G401 (cell line): ENCODE results near the gene RNF141. TPM values are rescaled to one million over a fixed set of nuclear protein-coding genes. Genes with fewer than 3 reads are reported as not detected.

Experiments used
- DNase-seq: peaks from one replicate; pipeline ENCODE4 v3.0.0-alpha.2; 2015; ENCODE audit warnings: low spot score
- in situ Hi-C: cut with HindIII; loops from 2 replicates; pipeline ENCODE4 v1.10.0; 2016; ENCODE audit warnings: low sequenced_read_pairs, mixed read lengths
- total RNA-seq: library from RNA; depleted of rRNA; stranded (reverse); fragments of >200 nt; shearing (Covaris generic); gene quantifications from 2 replicates; pipeline ENCODE4 v1.2.3, GENCODE V29; 2014

The RNF141 gene
- total RNA-seq, 1 experiment from 2014 or later: 27.7 TPM

- in situ Hi-C loops: no loop called here
- DNase-seq: no peak
These were observed 38.8 kb downstream of the RNF141 start for GRCh38 chr11:10502065-10502680.

DNA sequence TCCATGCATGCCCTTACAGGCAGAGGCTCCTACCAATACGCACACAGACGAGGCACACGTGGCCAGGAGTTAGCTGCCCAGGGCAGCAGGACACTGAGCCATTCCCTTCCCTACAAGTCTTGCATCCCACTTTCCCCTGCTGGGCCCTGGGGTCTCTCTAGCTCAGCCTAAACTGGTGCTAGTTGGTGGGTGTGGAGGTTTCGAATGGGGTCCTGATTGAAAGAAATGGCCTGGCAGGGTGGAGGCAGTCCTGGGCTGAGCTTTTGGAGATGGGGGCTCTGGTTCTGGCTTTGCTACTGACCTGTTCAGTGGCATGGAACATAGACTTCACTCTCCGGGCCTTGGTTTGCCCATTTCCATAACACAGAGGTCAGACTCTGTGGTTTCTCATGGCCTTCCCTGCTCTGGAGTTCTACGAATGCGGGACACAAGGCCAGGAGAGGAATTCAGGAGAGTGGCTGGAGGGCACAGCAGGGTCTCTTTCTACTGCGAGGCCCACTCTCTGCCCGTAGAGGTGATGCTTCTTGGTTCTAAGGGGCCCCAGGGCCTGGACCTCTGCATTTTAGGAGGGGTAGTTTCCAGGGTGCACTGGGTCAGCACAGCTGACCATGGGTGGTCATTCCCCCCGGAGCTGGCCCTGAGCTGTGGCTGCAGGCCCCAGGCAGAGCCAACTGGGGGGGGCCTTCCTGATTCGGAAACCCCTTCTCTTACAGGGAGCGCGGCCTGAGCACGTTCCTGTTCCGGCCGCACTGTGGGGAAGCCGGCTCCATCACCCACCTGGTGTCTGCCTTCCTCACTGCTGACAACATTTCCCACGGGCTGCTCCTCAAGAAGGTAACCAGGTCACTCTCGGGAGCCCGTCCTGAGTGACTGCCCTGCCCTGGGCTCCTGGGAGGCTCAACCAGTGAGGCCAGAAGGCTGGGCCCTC is 40.0 kb downstream of the RNF141 start:
- in situ Hi-C loops: no loop called here
- DNase-seq: no peak

- DNase-seq: no peak
- in situ Hi-C loops: no loop called here
These were observed 40.9 kb downstream of the RNF141 start for GRCh38 chr11:10499874-10500601.

- no peak for DNase-seq
- in situ Hi-C loops: no loop called here
These were observed 41.5 kb downstream of the RNF141 start for GRCh38 chr11:10499452-10499851.

- in situ Hi-C loops: no loop called here
- DNase-seq: no peak
These were observed 42.3 kb downstream of the RNF141 start for GRCh38 chr11:10498426-10499250.

GRCh38 chr11:10498022-10498400 is 43.0 kb downstream of the RNF141 start:
- in situ Hi-C loops: no loop called here
- DNase-seq: no peak

DNA sequence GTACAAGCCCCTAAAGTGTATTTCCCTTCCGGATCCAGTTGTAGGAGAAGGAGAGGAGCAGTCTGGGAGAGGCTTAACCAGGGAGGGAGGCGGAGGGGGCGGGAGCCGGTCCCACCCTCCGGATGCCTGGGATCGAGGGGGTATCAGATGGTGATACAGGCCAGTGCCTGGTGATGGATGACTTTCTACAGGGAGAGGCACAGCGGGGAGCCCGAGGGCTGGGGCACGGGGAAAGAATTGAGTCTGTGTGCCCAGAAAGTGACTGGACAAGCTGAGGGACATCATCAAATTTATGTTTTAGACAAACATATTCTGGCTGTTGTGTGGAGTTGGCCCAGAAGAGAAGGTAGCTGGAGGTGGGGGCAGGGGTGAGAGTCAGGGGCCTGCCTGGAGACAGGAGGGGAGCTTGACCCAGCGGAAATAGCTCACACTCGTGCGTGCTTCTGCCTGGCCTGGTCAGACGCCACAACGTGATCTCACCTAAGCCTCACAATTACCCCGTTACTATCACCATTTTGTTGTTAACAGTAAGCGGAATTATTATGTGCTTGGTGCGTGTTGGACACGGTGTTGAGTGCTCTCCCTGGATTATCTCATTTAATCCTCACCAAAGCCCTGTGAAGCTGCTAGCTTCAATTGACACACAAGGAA is 43.5 kb downstream of the RNF141 start:
- DNase-seq: no peak
- in situ Hi-C loops: no loop called here

DNA sequence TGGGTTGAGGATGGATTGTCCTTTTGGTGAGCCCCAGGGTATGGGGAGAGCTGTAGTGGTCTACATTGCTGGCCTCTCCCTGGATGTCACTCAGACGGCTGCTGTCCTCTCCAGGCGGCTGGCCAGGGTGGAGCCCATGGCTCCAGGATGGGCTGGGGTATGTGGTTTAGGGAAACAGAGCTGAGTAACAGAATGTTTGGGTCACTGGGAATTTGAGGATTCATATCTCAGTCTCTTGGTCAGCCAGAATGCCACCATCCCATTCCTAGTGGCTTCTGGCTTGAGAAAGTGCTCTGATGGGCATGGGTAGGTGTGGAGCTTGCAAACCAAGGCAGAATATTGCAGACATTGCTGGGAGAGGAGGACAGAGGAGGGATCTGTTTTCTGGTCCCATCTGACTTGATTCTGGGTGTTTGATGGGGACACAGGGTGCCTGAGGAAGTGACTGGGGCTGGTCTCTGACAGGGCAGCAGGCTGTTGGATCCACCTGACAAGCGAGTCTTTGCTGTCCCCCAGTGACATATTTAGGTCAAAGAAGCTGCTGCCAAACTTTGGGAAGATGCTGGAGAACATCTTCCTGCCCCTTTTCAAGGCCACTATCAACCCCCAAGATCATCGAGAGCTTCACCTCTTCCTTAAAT is 44.6 kb downstream of the RNF141 start:
- no peak for DNase-seq
- in situ Hi-C loops: no loop called here

- in situ Hi-C loops: no loop called here
- DNase-seq: no peak
These were observed 45.6 kb downstream of the RNF141 start for GRCh38 chr11:10495464-10495786.

- in situ Hi-C loops: no loop called here
- no peak for DNase-seq
These were observed 46.1 kb downstream of the RNF141 start for GRCh38 chr11:10494636-10495463.

DNA sequence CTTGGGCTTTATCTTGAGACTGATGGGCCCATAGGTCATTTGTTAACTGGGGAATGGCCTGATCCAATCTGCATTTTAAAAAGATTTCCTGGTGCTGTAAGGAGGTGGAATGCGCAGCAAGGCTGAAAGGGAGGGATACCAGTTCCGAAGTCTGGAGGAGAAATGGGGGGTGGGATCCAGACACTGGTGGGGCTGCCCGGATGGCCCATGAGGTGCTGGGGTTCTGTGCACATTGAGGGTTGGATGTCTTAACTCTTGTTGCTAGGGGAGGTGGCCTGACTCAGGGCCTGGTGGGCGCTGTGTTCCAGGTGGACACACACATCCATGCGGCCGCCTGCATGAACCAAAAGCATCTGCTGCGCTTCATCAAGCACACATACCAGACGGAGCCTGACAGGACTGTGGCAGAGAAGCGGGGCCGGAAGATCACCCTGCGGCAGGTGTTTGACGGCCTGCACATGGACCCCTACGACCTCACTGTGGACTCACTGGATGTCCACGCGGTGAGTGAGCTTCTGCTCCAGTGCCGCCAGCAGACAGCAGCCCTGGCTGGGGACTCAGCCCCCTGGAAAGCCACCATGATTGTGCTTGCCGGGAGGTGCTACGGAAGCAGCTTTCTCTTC is 47.8 kb downstream of the RNF141 start:
- in situ Hi-C loops: no loop called here
- DNase-seq: no peak

- in situ Hi-C loops: no loop called here
- no peak for DNase-seq
These were observed 48.9 kb downstream of the RNF141 start for GRCh38 chr11:10492084-10492483.

GRCh38 chr11:10490398-10491241 is 50.4 kb downstream of the RNF141 start:
- in situ Hi-C loops: no loop called here
- no peak for DNase-seq

GRCh38 chr11:10490032-10490397 is 51.0 kb downstream of the RNF141 start:
- in situ Hi-C loops: no loop called here
- DNase-seq: no peak

DNA sequence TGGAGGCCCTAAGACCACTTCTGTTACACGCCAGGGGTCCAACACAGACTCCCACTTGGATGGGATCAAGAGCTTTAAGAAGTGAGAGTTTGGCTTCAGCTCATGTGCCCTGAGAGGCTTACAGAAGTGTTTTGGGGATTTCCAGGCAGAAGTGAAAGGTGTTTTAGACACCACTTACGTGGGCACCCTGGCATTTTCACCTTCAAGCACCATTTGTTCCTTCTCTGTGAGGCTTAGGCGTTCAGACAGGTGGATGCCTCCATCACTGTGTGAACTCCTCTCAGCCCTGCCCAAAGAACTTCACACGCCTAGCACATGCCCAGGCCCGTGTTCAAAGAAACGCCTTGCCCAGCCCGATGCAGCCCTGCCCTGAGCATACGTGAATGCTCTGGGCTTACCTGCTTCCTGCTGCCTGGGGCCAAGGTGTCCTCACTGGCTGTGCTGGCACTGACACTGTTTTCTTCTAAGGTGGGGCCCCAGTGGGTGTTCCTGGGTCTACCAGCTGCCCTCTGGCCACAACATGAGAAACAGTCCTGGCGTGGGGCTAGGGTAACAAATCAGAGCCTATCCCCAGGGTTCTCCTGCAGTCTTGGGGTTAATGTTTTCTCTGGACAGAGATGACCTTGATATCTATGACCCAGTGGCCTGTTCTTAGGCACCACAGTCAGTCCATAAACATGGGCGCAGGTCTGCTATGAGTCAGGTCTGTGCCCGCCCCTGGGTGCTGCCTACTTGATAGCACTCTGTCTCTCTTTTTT is 51.9 kb downstream of the RNF141 start:
- DNase-seq: no peak
- in situ Hi-C loops: no loop called here
